ENCODE data around the gene LRBA.

The LRBA gene

GRCh38 chr4:150641612-150642011 lies 373.5 kb downstream of the LRBA start:
- DNase-seq, result no peak

GRCh38 chr4:150632639-150633038 lies 382.4 kb downstream of the LRBA start:
- DNase-seq, result no peak

- DNase-seq, result no peak
Observed at GRCh38 chr4:150628073-150628472, 387.0 kb downstream of the LRBA start.

- DNase-seq, result no peak
Observed at GRCh38 chr4:150625033-150625432, 390.1 kb downstream of the LRBA start.

GRCh38 chr4:150624055-150624454 lies 391.0 kb downstream of the LRBA start:
- no peak for DNase-seq

- no peak for DNase-seq
Observed at GRCh38 chr4:150619042-150619441, 396.0 kb downstream of the LRBA start.

GRCh38 chr4:150609131-150609530 lies 406.0 kb downstream of the LRBA start:
- no peak for DNase-seq

- no peak for DNase-seq
Observed at GRCh38 chr4:150600812-150601445, 414.2 kb downstream of the LRBA start.

GRCh38 chr4:150599547-150599946 lies 415.5 kb downstream of the LRBA start:
- DNase-seq, result no peak

- no peak for DNase-seq
Observed at GRCh38 chr4:150598909-150599308, 416.2 kb downstream of the LRBA start.

GRCh38 chr4:150593996-150594395 lies 421.1 kb downstream of the LRBA start:
- no peak for DNase-seq

- no peak for DNase-seq
Observed at GRCh38 chr4:150591904-150592303, 423.2 kb downstream of the LRBA start.

GRCh38 chr4:150591406-150591805 lies 423.7 kb downstream of the LRBA start:
- no peak for DNase-seq

GRCh38 chr4:150590631-150591030 lies 424.5 kb downstream of the LRBA start:
- no peak for DNase-seq

- DNase-seq, result no peak
Observed at GRCh38 chr4:150589157-150589556, 425.9 kb downstream of the LRBA start.

GRCh38 chr4:150588316-150588715 lies 426.8 kb downstream of the LRBA start:
- no peak for DNase-seq

- no peak for DNase-seq
Observed at GRCh38 chr4:150586162-150586810, 428.8 kb downstream of the LRBA start.

- no peak for DNase-seq
Observed at GRCh38 chr4:150585611-150586010, 429.5 kb downstream of the LRBA start.

GRCh38 chr4:150584111-150584915 lies 430.8 kb downstream of the LRBA start:
- DNase-seq, result no peak

- DNase-seq, result no peak
Observed at GRCh38 chr4:150583287-150584110, 431.6 kb downstream of the LRBA start.

- DNase-seq, result no peak
Observed at GRCh38 chr4:150582873-150583286, 432.2 kb downstream of the LRBA start.

- no peak for DNase-seq
Observed at GRCh38 chr4:150582146-150582872, 432.8 kb downstream of the LRBA start, which contains the start of gene MAB21L2. MAB21L2 (plus strand) TSS chr4:150582151; CDS start chr4:150583030, 879 bp downstream.
